K562 (cell line): ENCODE measurements around the gene CARD14. TPM values are rescaled to one million over a fixed set of nuclear protein-coding genes. Genes with fewer than 3 reads are reported as not detected.

Experiments used
- AFF1 ChIP-seq, 2 experiments: fragments of 450-650 bp; IDR thresholded peaks; 2 replicates each; pipeline ENCODE4 v1.6.1; 2018; ENCODE audit warnings: mild to moderate bottlenecking in 2 of 2, low read depth in 1 of 2; ENCODE audit not compliant: partially characterized antibody in 2 of 2
- CBFB ChIP-seq: sonication (generic); formaldehyde crosslinking; IDR thresholded peaks from 2 replicates; pipeline ENCODE4 v1.4.0; 2020; ENCODE audit warnings: mild to moderate bottlenecking, missing genetic modification reagents
- CCNT2 ChIP-seq: IDR thresholded peaks from 2 replicates; pipeline ENCODE4 v1.6.1; 2011; ENCODE audit warnings: borderline replicate concordance, low read depth, mild to moderate bottlenecking, moderate library complexity, mixed read lengths, low read length; ENCODE audit not compliant: insufficient read length; ENCODE audit errors: extremely low read depth
- GTF2B ChIP-seq: IDR thresholded peaks from 2 replicates; pipeline ENCODE4 v1.6.1; 2011; ENCODE audit not compliant: insufficient read length; ENCODE audit errors: extremely low read depth
- LCOR ChIP-seq: sonication (generic); formaldehyde crosslinking; IDR thresholded peaks from 2 replicates; pipeline ENCODE4 v1.8.0; 2022; ENCODE audit warnings: mild to moderate bottlenecking, missing genetic modification reagents
- MAZ ChIP-seq, 2 experiments: fragments of 450-650 bp in 1 of 2; sonication (generic) in 1 of 2; formaldehyde crosslinking; IDR thresholded peaks in 1 of 2; conservative IDR thresholded peaks in 1 of 2; 2 replicates each; pipeline versions ENCODE4 v1.4.0 to v1.5.0; 2020; ENCODE audit warnings: mild to moderate bottlenecking in 1 of 2, missing genetic modification reagents in 1 of 2
- MBD2 ChIP-seq: sonication (generic); IDR thresholded peaks from 2 replicates; pipeline ENCODE4 v1.6.1; 2016; ENCODE audit warnings: low read depth, borderline replicate concordance
- MEF2A ChIP-seq: IDR thresholded peaks from 2 replicates; pipeline ENCODE4 v1.6.1; 2011; ENCODE audit warnings: low read depth, mild to moderate bottlenecking, low read length, moderate library complexity; ENCODE audit not compliant: control insufficient read depth
- PHF21A ChIP-seq: fragments of 450-650 bp; IDR thresholded peaks from 2 replicates; pipeline ENCODE4 v1.6.1; 2017; ENCODE audit warnings: low read depth, borderline replicate concordance
- SETDB1 ChIP-seq: IDR thresholded peaks from one replicate; pipeline ENCODE4 v1.6.1; 2012; ENCODE audit warnings: low read length, control low read depth, inconsistent platforms
- TBL1XR1 ChIP-seq, 2 experiments: IDR thresholded peaks; 2 replicates each; pipeline ENCODE4 v1.6.1; 2012; ENCODE audit warnings: improper control_type of control experiment in 2 of 2, low read length in 2 of 2, mild to moderate bottlenecking in 1 of 2
- TOE1 ChIP-seq, 2 experiments: fragments of 450-650 bp in 1 of 2; sonication (generic) in 1 of 2; formaldehyde crosslinking in 1 of 2; IDR thresholded peaks; 2 replicates each; pipeline versions ENCODE4 v1.7.1 to v1.8.0; 2016 to 2022; ENCODE audit warnings: borderline replicate concordance in 2 of 2, mild to moderate bottlenecking in 2 of 2, antibody characterized with exemption in 1 of 2, inconsistent platforms in 1 of 2, low read depth in 1 of 2, missing genetic modification reagents in 1 of 2, moderate library complexity in 1 of 2
- ZC3H11A ChIP-seq: IDR thresholded peaks from 2 replicates; pipeline ENCODE4 v1.6.1; 2012; ENCODE audit warnings: low read depth, low read length, improper control_type of control experiment
- ZNF696 ChIP-seq: fragments of 250-450 bp; sonication (Bioruptor Pico); conservative IDR thresholded peaks from 2 replicates; pipeline ENCODE4 v1.4.0; 2020; ENCODE audit warnings: mild to moderate bottlenecking, moderate library complexity
- polyA plus RNA-seq, 8 experiments: library from polyadenylated mRNA; depleted of rRNA in 4 of 8; stranded (reverse) in 5 of 8; unstranded in 3 of 8; fragments of >200 nt; fragmentation: Nextera tagmentation in 2 of 8; fragmentation: Illumina TruSeq in 1 of 8; extraction: Ambion mirVana in 2 of 8; extraction: Trizol in 1 of 8; gene quantifications; 2 replicates each; pipeline versions ENCODE4 v1.2.1 to v1.2.3, GENCODE V29; 2011 to 2014; ENCODE audit warnings: inconsistent platforms in 1 of 8, missing spikeins in 1 of 8
- total RNA-seq, 7 experiments: library from RNA; depleted of rRNA in 6 of 7; stranded (reverse); fragments of >200 nt in 6 of 7; fragmentation: Illumina TruSeq in 2 of 7; extraction: Trizol in 2 of 7; gene quantifications; 2 replicates each; pipeline versions ENCODE4 v1.2.1 to v1.2.3, GENCODE V29; 2011 to 2021; ENCODE audit warnings: low replicate concordance in 1 of 7
- TF ChIP-seq, protein P1 (sequence below): fragments of 250-450 bp; sonication (Bioruptor Pico); IDR thresholded peaks from 2 replicates; pipeline ENCODE4 v1.5.0; 2021
- TF ChIP-seq, protein P2 (sequence below): fragments of 250-450 bp; sonication (Bioruptor Pico); IDR thresholded peaks from 2 replicates; pipeline ENCODE4 v1.5.0; 2022; ENCODE audit warnings: mild to moderate bottlenecking
- TF ChIP-seq, protein P3 (sequence below): fragments of 250-450 bp; sonication (Bioruptor Pico); IDR thresholded peaks from 2 replicates; pipeline ENCODE4 v1.5.0; 2021

The CARD14 gene
- total and polyA plus RNA-seq, 9 of the 15 experiments (the other 6 are each of a cell fraction or from before 2014, with no cell fraction given): not detected

- TF ChIP-seq TOE1 (IDR thresholded peaks at IDR 0.05; ENCODE audit: borderline replicate concordance) (peak; percentile 77; the same call in 1 of the 2 replicates), TOE1 (CRISPR knock-in tag; IDR thresholded peaks at IDR 0.05; ENCODE audit: borderline replicate concordance, low read depth) (no peak), PHF21A (no peak), CCNT2 (peak; percentile 27), MAZ (CRISPR knock-in tag; conservative IDR thresholded peaks at IDR 0.05 in 1 of 2, IDR thresholded peaks at IDR 0.05 in 1 of 2) (peak; percentile 43 to 52; a peak in 1 of 4 replicates), SETDB1 (no peak), ZNF696 (CRISPR knock-in tag) (no peak), MBD2 (peak; percentile 22; the same call in 1 of the 2 replicates), LCOR (CRISPR knock-in tag) (no peak), ZC3H11A (no peak), CBFB (no peak), TBL1XR1 (IDR thresholded peaks at IDR 0.05; ENCODE audit: low read length in 2 of 2) (no peak), GTF2B (no peak), MEF2A (no peak), AFF1 (IDR thresholded peaks at IDR 0.05; ENCODE audit: low read depth in 1 of 2, partially characterized antibody in 2 of 2) (no peak)
- TF ChIP-seq, protein P1, sequence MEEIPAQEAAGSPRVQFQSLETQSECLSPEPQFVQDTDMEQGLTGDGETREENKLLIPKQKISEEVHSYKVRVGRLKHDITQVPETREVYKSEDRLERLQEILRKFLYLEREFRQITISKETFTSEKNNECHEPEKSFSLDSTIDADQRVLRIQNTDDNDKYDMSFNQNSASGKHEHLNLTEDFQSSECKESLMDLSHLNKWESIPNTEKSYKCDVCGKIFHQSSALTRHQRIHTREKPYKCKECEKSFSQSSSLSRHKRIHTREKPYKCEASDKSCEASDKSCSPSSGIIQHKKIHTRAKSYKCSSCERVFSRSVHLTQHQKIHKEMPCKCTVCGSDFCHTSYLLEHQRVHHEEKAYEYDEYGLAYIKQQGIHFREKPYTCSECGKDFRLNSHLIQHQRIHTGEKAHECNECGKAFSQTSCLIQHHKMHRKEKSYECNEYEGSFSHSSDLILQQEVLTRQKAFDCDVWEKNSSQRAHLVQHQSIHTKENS: no peak
- TF ChIP-seq, protein P2, sequence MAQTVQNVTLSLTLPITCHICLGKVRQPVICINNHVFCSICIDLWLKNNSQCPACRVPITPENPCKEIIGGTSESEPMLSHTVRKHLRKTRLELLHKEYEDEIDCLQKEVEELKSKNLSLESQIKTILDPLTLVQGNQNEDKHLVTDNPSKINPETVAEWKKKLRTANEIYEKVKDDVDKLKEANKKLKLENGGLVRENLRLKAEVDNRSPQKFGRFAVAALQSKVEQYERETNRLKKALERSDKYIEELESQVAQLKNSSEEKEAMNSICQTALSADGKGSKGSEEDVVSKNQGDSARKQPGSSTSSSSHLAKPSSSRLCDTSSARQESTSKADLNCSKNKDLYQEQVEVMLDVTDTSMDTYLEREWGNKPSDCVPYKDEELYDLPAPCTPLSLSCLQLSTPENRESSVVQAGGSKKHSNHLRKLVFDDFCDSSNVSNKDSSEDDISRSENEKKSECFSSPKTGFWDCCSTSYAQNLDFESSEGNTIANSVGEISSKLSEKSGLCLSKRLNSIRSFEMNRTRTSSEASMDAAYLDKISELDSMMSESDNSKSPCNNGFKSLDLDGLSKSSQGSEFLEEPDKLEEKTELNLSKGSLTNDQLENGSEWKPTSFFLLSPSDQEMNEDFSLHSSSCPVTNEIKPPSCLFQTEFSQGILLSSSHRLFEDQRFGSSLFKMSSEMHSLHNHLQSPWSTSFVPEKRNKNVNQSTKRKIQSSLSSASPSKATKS (CRISPR knock-in tag): no peak
- TF ChIP-seq, protein P3, sequence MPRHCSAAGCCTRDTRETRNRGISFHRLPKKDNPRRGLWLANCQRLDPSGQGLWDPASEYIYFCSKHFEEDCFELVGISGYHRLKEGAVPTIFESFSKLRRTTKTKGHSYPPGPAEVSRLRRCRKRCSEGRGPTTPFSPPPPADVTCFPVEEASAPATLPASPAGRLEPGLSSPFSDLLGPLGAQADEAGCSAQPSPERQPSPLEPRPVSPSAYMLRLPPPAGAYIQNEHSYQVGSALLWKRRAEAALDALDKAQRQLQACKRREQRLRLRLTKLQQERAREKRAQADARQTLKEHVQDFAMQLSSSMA (CRISPR knock-in tag): no peak
Measured at GRCh38 chr17:80147035-80147822, 22.6 kb upstream of the CARD14 start, which contains the start of gene EIF4A3 (continued).
